GM12864 (cell line): ENCODE results near the gene HEPN1.

Experiments used
- DNase-seq: peaks from one replicate; pipeline ENCODE4 v3.0.0-alpha.2; 2011; ENCODE audit warnings: low read depth
- H3K4me3 ChIP-seq: 2 replicates; pipeline ENCODE4 v1.5.1; 2011; ENCODE audit warnings: mild to moderate bottlenecking, low read depth, low read length, control low read depth
- TF ChIP-seq, protein P1 (sequence below): IDR thresholded peaks from 2 replicates; pipeline ENCODE4 v1.5.1; 2011; ENCODE audit warnings: low read depth, mild to moderate bottlenecking, moderate library complexity, low read length, control low read depth, inconsistent platforms; ENCODE audit errors: missing control alignments

The HEPN1 gene

GRCh38 chr11:124918950-124919349 lies at the start of gene HEPN1:
Gene HEPN1, plus strand, starts transcription at chr11:124919250.
- DNase-seq, result no peak
- TF ChIP-seq, protein P1, sequence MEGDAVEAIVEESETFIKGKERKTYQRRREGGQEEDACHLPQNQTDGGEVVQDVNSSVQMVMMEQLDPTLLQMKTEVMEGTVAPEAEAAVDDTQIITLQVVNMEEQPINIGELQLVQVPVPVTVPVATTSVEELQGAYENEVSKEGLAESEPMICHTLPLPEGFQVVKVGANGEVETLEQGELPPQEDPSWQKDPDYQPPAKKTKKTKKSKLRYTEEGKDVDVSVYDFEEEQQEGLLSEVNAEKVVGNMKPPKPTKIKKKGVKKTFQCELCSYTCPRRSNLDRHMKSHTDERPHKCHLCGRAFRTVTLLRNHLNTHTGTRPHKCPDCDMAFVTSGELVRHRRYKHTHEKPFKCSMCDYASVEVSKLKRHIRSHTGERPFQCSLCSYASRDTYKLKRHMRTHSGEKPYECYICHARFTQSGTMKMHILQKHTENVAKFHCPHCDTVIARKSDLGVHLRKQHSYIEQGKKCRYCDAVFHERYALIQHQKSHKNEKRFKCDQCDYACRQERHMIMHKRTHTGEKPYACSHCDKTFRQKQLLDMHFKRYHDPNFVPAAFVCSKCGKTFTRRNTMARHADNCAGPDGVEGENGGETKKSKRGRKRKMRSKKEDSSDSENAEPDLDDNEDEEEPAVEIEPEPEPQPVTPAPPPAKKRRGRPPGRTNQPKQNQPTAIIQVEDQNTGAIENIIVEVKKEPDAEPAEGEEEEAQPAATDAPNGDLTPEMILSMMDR, result no peak
- H3K4me3 ChIP-seq, result no peak within 1 kb of the TSS

DNA sequence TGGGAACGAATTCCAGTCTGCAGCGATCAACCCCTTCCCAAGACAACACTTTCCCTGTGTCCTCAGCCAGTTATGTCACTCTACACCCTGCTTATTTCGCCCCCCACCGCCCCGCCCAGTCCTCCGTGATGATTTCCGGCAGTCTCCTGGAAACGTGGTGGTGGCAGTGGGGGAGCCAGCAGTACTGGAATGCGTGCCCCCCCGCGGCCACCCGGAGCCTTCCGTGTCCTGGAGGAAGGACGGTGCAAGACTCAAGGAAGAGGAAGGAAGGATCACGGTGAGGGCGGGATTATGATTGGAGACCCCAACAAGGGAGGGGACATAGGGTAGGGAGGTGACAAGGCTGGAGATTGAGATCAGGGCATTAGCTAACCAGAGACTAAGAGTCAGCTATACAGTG lies 49.7 kb upstream of the HEPN1 start:
- H3K4me3 ChIP-seq, result no peak overlapping the region
- DNase-seq, result no peak
- TF ChIP-seq, protein P1, result no peak

- H3K4me3 ChIP-seq, result no peak overlapping the region
- DNase-seq, result no peak
- TF ChIP-seq, protein P1, result no peak
These were observed 49.1 kb upstream of the HEPN1 start for GRCh38 chr11:124869856-124870387.

GRCh38 chr11:124870430-124870829 lies 48.6 kb upstream of the HEPN1 start:
- DNase-seq, result no peak
- H3K4me3 ChIP-seq, result no peak overlapping the region
- TF ChIP-seq, protein P1, result no peak

- TF ChIP-seq, protein P1, result no peak
- H3K4me3 ChIP-seq, result no peak overlapping the region
- no peak for DNase-seq
These were observed 46.8 kb upstream of the HEPN1 start for GRCh38 chr11:124872280-124872679.

DNA sequence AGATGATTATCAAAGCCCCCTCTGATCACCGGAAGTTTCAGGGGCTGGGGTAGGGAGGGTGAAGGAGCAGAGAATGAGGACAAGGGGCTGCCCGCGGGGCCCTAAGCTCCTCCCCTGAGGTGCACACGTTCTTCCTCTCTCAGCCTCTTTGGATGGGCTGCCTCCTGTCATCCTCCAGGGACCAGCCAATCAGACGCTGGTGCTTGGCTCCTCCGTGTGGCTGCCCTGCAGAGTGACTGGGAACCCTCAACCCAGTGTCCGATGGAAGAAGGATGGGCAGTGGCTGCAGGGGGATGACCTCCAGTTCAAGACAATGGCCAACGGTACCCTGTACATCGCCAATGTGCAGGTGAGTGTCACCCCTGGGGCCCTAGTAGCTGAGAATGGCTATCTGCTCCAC lies 46.3 kb upstream of the HEPN1 start:
- H3K4me3 ChIP-seq, result no peak overlapping the region
- DNase-seq, result no peak
- TF ChIP-seq, protein P1, result no peak

GRCh38 chr11:124873951-124874350 lies 45.1 kb upstream of the HEPN1 start:
- TF ChIP-seq, protein P1, result no peak
- H3K4me3 ChIP-seq, result no peak overlapping the region
- no peak for DNase-seq
